GM10266 (cell line): ENCODE data around the gene CLCN7.

ENCODE experiments used
- DNase-seq: peaks from one replicate; pipeline ENCODE4 v3.0.0; 2012; ENCODE audit errors: extremely low spot score
- CTCF ChIP-seq: IDR thresholded peaks from 2 replicates; pipeline ENCODE4 v1.5.1; 2012; ENCODE audit warnings: mild to moderate bottlenecking, low read depth; ENCODE audit not compliant: control insufficient read depth, insufficient read depth; ENCODE audit errors: missing control alignments

The CLCN7 gene

GRCh38 chr16:1512774-1513173, 37.9 kb upstream of the CLCN7 start:
- no peak for DNase-seq
- TF ChIP-seq CTCF, result no peak

- DNase-seq, result no peak
- no peak for TF ChIP-seq CTCF
Observed at GRCh38 chr16:1511662-1512569, 37.1 kb upstream of the CLCN7 start.

GRCh38 chr16:1510941-1511351, 36.1 kb upstream of the CLCN7 start:
- TF ChIP-seq CTCF, result no peak
- no peak for DNase-seq

- DNase-seq, result no peak
- TF ChIP-seq CTCF, result no peak
Observed at GRCh38 chr16:1510272-1510671, 35.4 kb upstream of the CLCN7 start.

- TF ChIP-seq CTCF, result no peak
- no peak for DNase-seq
Observed at GRCh38 chr16:1509307-1510221, 34.7 kb upstream of the CLCN7 start.

GRCh38 chr16:1508494-1509187, 33.8 kb upstream of the CLCN7 start:
- DNase-seq, result no peak
- TF ChIP-seq CTCF, result no peak
